Measurements from ENCODE around the gene DHRS3. TPM values are rescaled to one million over a fixed set of nuclear protein-coding genes. Genes with fewer than 3 reads are reported as not detected.
"Not testable (repeated sequence)": the region's sequence is repeated elsewhere in the genome, so short reads cannot be mapped to it uniquely, and the experiment has no call there.

DHRS3 gene, protein sequence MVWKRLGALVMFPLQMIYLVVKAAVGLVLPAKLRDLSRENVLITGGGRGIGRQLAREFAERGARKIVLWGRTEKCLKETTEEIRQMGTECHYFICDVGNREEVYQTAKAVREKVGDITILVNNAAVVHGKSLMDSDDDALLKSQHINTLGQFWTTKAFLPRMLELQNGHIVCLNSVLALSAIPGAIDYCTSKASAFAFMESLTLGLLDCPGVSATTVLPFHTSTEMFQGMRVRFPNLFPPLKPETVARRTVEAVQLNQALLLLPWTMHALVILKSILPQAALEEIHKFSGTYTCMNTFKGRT
- total RNA-seq (2014; rRNA removed; shearing (Covaris generic); ENCODE audit: low replicate concordance): 0.19 TPM in 1 of 2 replicates, not detected in the other

DNA sequence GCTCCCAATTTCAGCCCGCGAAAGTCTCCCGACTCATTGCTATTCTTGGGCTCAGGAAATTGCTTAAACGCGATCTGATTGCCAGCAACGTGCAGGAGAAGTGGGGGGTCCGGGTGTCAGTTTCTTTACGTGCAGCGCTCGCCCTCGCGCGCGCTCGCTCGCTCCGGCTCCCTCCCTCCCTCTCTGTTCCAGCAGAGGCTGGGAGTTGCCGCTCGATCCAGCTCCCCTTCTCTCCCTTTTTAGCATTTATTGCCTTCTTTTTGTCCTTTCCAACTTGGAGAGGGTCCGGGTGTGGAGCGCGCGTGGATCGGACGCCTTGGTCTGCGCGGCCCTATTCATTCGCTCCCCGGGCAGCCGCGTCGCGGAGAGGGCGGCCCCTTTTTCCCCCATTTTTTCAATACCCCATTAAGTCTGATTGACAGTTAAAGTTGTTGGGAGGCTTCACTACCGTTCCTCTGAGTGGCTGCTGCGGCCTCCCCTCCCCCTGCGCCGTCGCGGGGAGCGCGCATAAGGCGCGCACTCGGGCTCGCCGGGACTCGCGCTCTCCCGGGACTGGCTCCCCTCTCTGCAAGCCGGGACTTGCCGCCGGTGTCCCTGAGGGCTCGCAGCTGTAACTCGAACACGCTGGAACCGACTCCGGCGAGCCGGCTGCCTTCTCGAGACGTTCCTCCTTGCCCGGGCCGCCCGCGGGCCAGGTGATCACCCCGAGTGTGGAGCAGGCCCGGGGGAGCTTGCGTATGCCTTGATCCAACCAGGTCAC lies at the start of gene DHRS3:
DHRS3 (minus strand) TSS at position 310 of the 760 bp plus-strand sequence. CDS start 862 bp downstream, outside the sequence.
- Histone ChIP-seq H3K9ac (ENCODE audit: low read length) (peak within 1 kb of the TSS; percentile 48), H3K4me1 (ENCODE audit: low read length) (peaks cover 29% of the 10 kb centered on the region), H2AFZ (ENCODE audit: low read length) (peak within 1 kb of the TSS; percentile 84), H3K27ac (ENCODE audit: low read length) (no peak within 1 kb of the TSS), H3K4me3 (ENCODE audit: low read length) (peak within 1 kb of the TSS; percentile 67), H3K27me3 (ENCODE audit: low read length) (0 out of 2 replicates have a peak, but pooled peaks cover 3% of the 10 kb centered on the region), H3K9me3 (ENCODE audit: low read length) (no peaks in the 10 kb centered on the region), H4K20me1 (ENCODE audit: insufficient read depth, low read depth, low read length) (no peaks in the 10 kb centered on the region; the same call in 1 of the 2 replicates), H3K4me2 (ENCODE audit: low read depth, low read length, poor library complexity, severe bottlenecking) (peak within 1 kb of the TSS; percentile 80), H3K9me2 (replicated peaks; ENCODE audit: insufficient read depth, low read length) (no peaks in the 10 kb centered on the region), H3K79me2 (ENCODE audit: low read length) (no peaks in the 10 kb centered on the region), H3K36me3 (ENCODE audit: insufficient read depth, low read length) (no peaks in the 10 kb centered on the region)
- peak; percentile 65 for DNase-seq

- Histone ChIP-seq H3K4me1 (ENCODE audit: low read length) (no peaks in the 10 kb centered on the region), H3K4me3 (ENCODE audit: low read length) (no peak overlapping the region), H3K9me2 (replicated peaks; ENCODE audit: insufficient read depth, low read length) (no peaks in the 10 kb centered on the region), H2AFZ (ENCODE audit: low read length) (no peak overlapping the region), H3K9ac (ENCODE audit: low read length) (no peak overlapping the region), H3K9me3 (ENCODE audit: low read length) (no peaks in the 10 kb centered on the region), H3K79me2 (ENCODE audit: low read length) (no peaks in the 10 kb centered on the region), H3K27ac (ENCODE audit: low read length) (no peak overlapping the region), H3K36me3 (ENCODE audit: insufficient read depth, low read length) (no peaks in the 10 kb centered on the region), H3K4me2 (ENCODE audit: low read depth, low read length, poor library complexity, severe bottlenecking) (no peak overlapping the region), H4K20me1 (ENCODE audit: insufficient read depth, low read depth, low read length) (no peaks in the 10 kb centered on the region), H3K27me3 (ENCODE audit: low read length) (no peaks in the 10 kb centered on the region; the same call in 1 of the 2 replicates)
- DNase-seq: no peak
Observed at GRCh38 chr1:12666141-12666735, 48.2 kb upstream of the DHRS3 start.

- H3K4me3 ChIP-seq (ENCODE audit: low read length): no peak overlapping the region
- H3K4me1 ChIP-seq (ENCODE audit: low read length): no peaks in the 10 kb centered on the region
- H3K36me3 ChIP-seq (ENCODE audit: insufficient read depth, low read length): no peaks in the 10 kb centered on the region
- DNase-seq: no peak
- H4K20me1 ChIP-seq (ENCODE audit: insufficient read depth, low read depth, low read length): no peaks in the 10 kb centered on the region
- no peaks in the 10 kb centered on the region for H3K9me2 ChIP-seq (replicated peaks; ENCODE audit: insufficient read depth, low read length)
- H3K9me3 ChIP-seq (ENCODE audit: low read length): no peaks in the 10 kb centered on the region
- H3K4me2 ChIP-seq (ENCODE audit: low read depth, low read length, poor library complexity, severe bottlenecking): no peak overlapping the region
- H3K9ac ChIP-seq (ENCODE audit: low read length): no peak overlapping the region
- no peak overlapping the region for H3K27ac ChIP-seq (ENCODE audit: low read length)
- H3K27me3 ChIP-seq (ENCODE audit: low read length): no peaks in the 10 kb centered on the region; the same call in 1 of the 2 replicates
- H3K79me2 ChIP-seq (ENCODE audit: low read length): no peaks in the 10 kb centered on the region
- H2AFZ ChIP-seq (ENCODE audit: low read length): no peak overlapping the region
Observed at GRCh38 chr1:12665511-12665910, 47.5 kb upstream of the DHRS3 start.

GRCh38 chr1:12662556-12662955 lies 44.5 kb upstream of the DHRS3 start:
- no peak overlapping the region for H3K9ac ChIP-seq (ENCODE audit: low read length)
- no peaks in the 10 kb centered on the region for H3K9me3 ChIP-seq (ENCODE audit: low read length)
- H2AFZ ChIP-seq (ENCODE audit: low read length): no peak overlapping the region
- H3K36me3 ChIP-seq (ENCODE audit: insufficient read depth, low read length): no peaks in the 10 kb centered on the region
- DNase-seq: no peak
- no peaks in the 10 kb centered on the region for H3K4me1 ChIP-seq (ENCODE audit: low read length)
- no peaks in the 10 kb centered on the region for H4K20me1 ChIP-seq (ENCODE audit: insufficient read depth, low read depth, low read length)
- H3K4me2 ChIP-seq (ENCODE audit: low read depth, low read length, poor library complexity, severe bottlenecking): no peak overlapping the region
- H3K27ac ChIP-seq (ENCODE audit: low read length): no peak overlapping the region
- H3K9me2 ChIP-seq (replicated peaks; ENCODE audit: insufficient read depth, low read length): no peaks in the 10 kb centered on the region
- no peak overlapping the region for H3K4me3 ChIP-seq (ENCODE audit: low read length)
- H3K27me3 ChIP-seq (ENCODE audit: low read length): no peaks in the 10 kb centered on the region
- no peaks in the 10 kb centered on the region for H3K79me2 ChIP-seq (ENCODE audit: low read length)

DNA sequence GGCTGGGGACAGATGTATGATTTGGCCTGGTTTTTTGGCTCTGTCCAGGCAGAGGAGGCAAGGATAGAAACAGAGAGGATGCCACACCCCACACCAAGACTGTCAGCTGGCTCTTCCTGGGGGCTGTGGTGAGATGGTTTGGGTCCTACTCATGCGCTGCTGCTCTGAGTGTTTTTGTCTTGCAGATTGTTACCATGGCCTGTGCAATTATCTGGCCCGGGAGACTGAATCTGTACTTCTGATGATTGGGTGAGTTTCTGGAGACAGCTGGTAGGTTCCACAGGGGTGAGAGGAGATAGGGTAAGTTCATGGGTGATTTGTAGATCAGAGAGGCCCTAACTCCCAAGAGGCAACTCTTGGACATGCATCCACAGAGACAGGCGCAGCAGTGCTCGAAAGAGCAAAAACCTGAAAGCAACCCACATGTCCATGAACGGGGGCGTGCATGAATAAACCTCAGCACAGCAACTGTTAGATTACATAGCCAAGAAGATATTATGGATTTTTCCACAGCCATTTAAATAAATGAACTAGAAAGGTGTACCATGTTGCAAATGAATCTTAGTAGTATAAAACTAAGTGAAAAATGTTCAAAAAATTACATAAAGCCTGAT lies 43.7 kb upstream of the DHRS3 start:
- Histone ChIP-seq H3K27ac (ENCODE audit: low read length) (no peak overlapping the region), H3K9me3 (ENCODE audit: low read length) (no peaks in the 10 kb centered on the region), H3K9me2 (replicated peaks; ENCODE audit: insufficient read depth, low read length) (no peaks in the 10 kb centered on the region), H4K20me1 (ENCODE audit: insufficient read depth, low read depth, low read length) (no peaks in the 10 kb centered on the region), H3K4me2 (ENCODE audit: low read depth, low read length, poor library complexity, severe bottlenecking) (no peak overlapping the region), H3K9ac (ENCODE audit: low read length) (no peak overlapping the region), H3K79me2 (ENCODE audit: low read length) (no peaks in the 10 kb centered on the region), H3K4me3 (ENCODE audit: low read length) (no peak overlapping the region), H3K27me3 (ENCODE audit: low read length) (no peaks in the 10 kb centered on the region), H3K4me1 (ENCODE audit: low read length) (no peaks in the 10 kb centered on the region), H3K36me3 (ENCODE audit: insufficient read depth, low read length) (no peaks in the 10 kb centered on the region), H2AFZ (ENCODE audit: low read length) (no peak overlapping the region)
- no peak for DNase-seq

GRCh38 chr1:12658531-12659453 lies 40.8 kb upstream of the DHRS3 start:
- no peaks in the 10 kb centered on the region for H3K36me3 ChIP-seq (ENCODE audit: insufficient read depth, low read length)
- H4K20me1 ChIP-seq (ENCODE audit: insufficient read depth, low read depth, low read length): no peaks in the 10 kb centered on the region
- H3K27me3 ChIP-seq (ENCODE audit: low read length): no peaks in the 10 kb centered on the region
- H3K9me2 ChIP-seq (replicated peaks; ENCODE audit: insufficient read depth, low read length): no peaks in the 10 kb centered on the region
- H2AFZ ChIP-seq (ENCODE audit: low read length): no peak overlapping the region
- H3K27ac ChIP-seq (ENCODE audit: low read length): no peak overlapping the region
- H3K9me3 ChIP-seq (ENCODE audit: low read length): no peaks in the 10 kb centered on the region
- H3K9ac ChIP-seq (ENCODE audit: low read length): no peak overlapping the region
- no peaks in the 10 kb centered on the region for H3K79me2 ChIP-seq (ENCODE audit: low read length)
- DNase-seq: peak; percentile 88
- H3K4me1 ChIP-seq (ENCODE audit: low read length): no peaks in the 10 kb centered on the region
- H3K4me3 ChIP-seq (ENCODE audit: low read length): no peak overlapping the region
- peak overlapping the region; percentile 30 for H3K4me2 ChIP-seq (ENCODE audit: low read depth, low read length, poor library complexity, severe bottlenecking)

- H3K9ac ChIP-seq (ENCODE audit: low read length): not testable (repeated sequence)
Observed at GRCh38 chr1:12657885-12658512, 40.0 kb upstream of the DHRS3 start.

More at GRCh38 chr1:12657885-12658512, 40.0 kb upstream of the DHRS3 start:
- not testable (repeated sequence) for H4K20me1 ChIP-seq (ENCODE audit: insufficient read depth, low read depth, low read length); H3K79me2 ChIP-seq (ENCODE audit: low read length); H2AFZ ChIP-seq (ENCODE audit: low read length); H3K4me1 ChIP-seq (ENCODE audit: low read length); H3K27ac ChIP-seq (ENCODE audit: low read length); H3K27me3 ChIP-seq (ENCODE audit: low read length); DNase-seq; H3K9me3 ChIP-seq (ENCODE audit: low read length); H3K4me2 ChIP-seq (ENCODE audit: low read depth, low read length, poor library complexity, severe bottlenecking); H3K36me3 ChIP-seq (ENCODE audit: insufficient read depth, low read length); H3K4me3 ChIP-seq (ENCODE audit: low read length); H3K9me2 ChIP-seq (replicated peaks; ENCODE audit: insufficient read depth, low read length)
